ENCODE results near the gene MRPL51.
"Not testable (repeated sequence)": the region's sequence is repeated elsewhere in the genome, so short reads cannot be mapped to it uniquely, and the experiment has no call there.

MRPL51 gene

DNA sequence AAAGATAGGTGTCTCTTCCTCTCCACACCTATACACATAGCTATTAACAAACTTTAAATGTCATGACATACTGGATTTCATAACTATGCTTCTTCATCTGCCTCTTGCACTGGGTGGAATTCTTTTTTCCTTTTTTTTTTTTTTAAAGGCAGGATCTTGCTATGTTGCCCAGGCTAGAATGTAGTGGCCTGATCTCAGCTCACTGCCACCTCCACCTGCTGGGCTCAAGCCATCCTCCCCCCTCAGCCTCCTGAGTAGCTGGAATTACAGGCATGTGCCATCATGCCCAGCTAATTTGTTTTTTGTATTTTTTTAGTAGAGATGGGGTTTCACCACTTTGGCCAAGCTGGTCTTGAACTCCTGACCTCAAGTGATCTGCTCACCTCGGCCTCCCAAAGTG lies 4.8 kb downstream of the MRPL51 start:
- DNase-seq (ENCODE audit: low spot score) = no peak

DNA sequence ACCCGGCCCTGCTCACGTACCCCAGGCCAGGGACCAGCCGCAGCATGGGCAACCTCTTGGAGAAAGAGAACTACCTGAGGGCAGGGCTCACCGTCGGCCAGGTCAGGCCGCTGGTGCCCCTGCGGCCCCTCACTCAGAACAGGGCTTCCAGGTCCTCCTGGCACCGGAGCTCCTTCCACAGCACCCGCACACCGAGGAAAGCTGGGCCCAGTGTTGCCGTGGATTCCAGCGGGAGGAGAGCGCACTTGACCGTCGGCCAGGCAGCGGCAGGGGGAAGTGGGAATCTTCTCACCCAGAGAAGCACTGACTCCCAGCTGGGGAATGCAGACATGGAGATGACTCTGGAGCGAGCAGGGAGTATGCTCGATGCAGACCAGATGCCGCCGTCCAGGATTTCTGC lies 14.6 kb downstream of the MRPL51 start:
- DNase-seq (ENCODE audit: low spot score) = no peak

DNA sequence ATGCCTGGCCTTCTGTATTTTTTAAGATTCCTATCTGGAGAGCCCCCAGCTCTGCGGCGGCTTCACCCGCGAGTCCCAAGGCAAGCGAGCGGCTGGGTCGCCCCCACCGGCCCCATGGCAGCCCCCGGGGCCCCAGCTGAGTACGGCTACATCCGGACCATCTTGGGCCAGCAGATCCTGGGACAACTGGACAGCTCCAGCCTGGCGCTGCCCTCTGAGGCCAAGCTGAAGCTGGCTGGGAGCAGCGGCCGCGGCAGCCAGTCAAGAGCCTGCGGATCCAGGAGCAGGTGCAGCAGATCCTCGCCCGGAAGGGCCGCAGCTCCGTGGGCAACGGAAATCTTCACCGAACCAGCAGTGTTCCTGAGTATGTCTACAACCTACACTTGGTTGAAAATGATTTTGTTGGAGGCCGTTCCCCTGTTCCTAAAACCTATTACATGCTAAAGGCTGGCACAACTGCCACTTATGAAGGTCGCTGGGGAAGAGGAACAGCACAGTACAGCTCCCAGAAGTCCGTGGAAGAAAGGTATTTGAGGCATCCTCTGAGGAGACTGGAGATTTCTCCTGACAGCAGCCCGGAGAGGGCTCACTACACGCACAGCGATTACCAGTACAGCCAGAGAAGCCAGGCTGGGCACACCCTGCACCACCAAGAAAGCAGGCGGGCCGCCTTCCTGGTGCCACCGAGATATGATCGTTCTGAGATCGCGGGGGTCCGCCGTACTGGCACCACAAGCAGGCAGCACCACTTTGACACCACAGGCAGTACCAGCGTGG lies 15.3 kb downstream of the MRPL51 start:
- DNase-seq (ENCODE audit: low spot score) = not testable (repeated sequence)

DNA sequence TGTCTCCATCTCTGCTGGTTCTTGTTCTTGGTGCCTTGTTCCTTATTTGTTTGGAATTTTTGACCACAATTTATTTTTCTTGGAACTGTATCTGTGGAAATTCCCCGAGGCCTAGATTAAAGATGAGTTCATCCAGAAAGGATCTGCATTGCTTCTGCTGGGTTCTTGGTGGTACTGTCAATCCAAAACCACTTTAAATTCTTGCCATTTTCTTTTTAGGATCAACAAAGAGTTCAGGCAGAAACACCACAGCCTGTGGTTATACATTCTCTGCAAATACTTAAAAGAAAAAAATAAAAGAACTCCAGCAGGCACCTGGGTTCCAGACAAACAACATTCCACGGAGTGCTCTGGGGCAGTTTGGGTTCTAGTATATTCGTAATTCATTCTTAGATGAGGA lies 16.6 kb downstream of the MRPL51 start:
- DNase-seq (ENCODE audit: low spot score) = no peak

DNA sequence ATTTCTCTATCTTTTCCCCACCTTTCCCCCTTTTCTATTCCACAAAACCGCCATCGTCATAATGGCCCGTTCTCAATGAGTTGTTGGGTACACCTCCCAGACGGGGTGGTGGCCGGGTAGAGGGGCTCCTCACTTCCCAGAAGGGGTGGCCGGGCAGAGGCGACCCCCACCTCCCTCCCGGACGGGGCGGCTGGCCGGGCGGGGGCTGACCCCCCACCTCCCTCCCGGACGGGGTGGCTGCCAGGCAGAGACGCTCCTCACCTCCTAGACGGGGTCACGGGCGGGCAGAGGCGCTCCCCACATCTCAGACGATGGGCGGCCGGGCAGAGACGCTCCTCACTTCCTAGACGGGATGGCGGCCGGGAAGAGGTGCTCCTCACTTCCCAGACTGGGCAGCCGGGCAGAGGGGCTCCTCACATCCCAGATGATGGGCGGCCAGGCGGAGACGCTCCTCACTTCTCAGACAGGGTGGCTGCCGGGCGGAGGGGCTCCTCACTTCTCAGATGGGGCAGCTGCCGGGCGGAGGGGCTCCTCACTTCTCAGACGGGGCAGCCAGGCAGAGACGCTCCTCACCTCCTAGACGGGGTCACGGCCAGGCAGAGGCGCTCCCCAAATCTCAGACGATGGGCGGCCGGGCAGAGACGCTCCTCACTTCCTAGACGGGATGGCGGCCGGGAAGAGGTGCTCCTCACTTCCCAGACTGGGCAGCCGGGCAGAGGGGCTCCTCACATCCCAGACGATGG lies 17.7 kb downstream of the MRPL51 start:
- not testable (repeated sequence) for DNase-seq (ENCODE audit: low spot score)

DNA sequence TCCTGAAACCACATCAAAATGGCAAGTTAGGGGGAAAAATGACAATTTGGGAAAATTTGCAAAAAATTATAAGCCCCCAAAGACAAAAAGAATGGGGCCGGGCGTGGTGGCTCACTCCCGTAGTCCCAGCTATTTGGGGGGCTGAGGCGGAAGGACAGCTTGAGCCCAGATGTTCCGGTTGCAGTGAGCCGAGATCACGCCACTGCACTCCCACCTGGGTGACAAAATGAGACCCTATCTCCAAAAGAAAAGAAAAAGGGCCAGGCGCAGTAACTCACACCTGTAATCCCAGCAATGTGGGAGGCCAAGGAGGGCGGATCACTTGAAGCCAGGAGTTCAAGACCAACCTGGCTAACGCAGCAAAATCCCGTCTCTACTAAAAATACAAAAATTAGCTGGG lies 20.6 kb downstream of the MRPL51 start:
- DNase-seq (ENCODE audit: low spot score) = no peak

DNA sequence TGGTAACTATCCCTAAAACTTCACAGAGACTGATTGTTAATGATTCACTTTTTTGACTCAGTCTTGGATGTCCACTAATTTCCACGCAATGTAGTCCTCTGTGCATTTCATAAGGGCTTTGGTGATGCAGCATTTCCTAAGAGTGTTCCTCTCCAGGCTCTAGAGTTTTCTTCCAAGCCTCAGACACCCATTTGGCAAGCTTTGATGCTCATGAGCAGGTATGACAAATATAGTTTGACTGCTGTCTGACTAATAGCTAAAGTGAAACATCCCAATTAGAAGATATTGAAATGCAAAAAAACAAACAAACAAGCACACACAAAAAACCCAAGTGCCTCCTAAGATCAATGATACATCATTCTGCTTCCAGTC lies 21.1 kb downstream of the MRPL51 start:
- DNase-seq (ENCODE audit: low spot score) = no peak

DNA sequence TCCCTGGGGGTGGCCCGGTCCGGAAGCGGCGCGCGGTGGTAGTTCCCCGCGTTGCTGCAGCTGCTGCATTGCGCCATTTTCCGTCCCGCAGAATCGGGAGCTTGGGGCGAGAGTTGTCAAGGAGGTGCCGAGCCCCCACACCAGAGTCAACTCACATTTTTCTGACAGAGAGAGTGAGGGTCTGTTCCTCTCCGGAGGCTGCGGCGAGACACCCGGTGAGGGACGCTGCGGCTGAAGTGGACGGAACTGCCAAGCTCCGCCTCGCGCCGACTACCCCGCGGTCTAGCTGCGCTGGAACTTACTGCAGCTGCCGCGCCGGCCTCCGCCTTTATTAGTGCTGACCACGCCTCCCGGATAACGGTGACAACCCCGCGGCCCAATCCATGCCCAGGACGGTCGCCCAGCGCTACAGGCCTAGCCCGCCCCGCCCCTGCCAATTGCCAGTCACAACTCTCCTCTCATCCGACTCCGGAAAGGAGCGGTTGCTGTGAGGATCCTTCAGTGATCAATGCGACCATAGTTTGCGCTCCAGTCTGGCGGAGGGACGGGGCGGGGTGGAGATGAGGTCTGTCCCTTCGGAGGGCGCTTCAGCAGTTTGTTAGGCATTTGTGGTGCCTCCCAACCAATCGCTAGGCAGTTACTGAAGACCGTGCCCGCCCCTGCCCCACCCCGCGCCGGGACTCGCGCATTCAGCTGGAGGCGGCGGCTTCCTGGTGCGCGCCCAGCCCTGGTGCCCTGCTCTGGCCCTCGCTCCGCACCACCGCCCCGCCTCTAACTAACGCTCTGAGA lies 22.5 kb downstream of the MRPL51 start, which contains the start of gene VAMP1:
Gene VAMP1 (minus strand): TSS at position 303 of the 789 bp plus-strand sequence. CDS start 146 bp downstream, at position 157.
- peak; percentile 94 for DNase-seq (ENCODE audit: low spot score)

DNA sequence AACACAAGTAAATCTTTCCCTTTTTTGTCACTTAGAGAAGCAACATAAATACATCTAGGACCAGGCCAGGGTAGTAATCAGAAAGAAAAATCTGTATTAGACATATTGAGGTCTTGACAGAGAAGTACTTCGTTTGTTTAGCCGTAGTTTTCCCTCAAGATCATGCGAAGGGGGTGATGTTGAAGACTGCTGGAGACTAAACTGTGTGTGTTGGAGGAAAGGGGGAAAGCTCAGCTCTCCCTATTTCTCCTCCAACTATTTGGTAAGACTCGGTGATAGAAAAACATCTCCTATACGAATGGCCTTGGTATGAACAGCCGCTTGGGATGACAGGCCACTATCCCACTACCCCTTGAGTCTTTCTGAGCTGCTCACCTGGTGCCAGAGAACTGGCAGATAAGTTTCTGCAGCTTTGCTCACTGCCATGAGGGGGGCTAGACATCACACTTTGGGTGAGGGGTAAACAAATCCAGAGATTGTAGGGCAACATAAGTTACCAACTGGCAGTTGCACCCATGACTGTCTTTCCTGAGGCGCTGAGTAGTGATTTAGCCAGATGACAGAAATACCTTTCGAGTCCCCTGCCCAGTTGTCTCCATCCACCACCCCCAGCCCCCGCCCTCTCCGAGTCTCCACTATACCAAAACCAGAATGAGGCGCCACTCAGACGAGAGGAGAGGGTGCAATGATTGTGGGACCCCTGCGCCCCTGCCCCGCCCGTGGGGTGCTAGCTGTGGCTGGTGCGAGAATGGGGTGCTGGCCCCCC lies 23.3 kb downstream of the MRPL51 start:
- DNase-seq (ENCODE audit: low spot score) = peak; percentile 45

DNA sequence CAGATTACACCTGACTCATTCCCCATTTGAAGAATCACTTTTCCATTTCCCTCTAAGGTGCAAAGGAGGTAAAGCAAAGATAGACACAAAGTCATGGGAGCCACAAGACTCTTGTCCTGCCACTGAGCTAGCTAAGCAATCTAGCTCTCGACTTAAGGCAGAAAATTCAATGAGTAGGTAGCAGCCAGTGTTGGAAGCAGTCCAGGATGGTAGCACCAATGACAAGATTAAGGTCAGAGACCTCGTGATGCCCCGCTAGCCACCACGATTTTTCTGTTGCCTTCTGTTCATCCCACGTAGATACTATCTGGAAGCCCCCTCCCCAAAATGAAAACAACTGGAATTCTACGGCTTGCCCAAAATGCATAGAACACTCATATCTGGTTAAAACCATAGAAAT lies 24.0 kb downstream of the MRPL51 start:
- peak; percentile 38 for DNase-seq (ENCODE audit: low spot score)

DNA sequence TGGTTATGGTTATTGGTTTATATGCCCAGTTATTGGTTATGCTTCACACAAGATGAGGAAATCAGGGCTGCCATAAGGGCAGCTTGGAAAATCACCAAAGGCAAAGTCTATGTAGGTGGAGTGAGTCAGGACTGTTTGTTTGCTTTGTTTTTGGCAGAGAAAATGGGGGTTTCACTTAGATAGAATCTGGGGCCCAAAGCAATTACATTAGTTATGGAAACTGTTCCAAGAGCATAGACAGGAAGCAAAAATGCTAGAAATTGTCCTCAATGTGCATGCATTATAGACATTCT lies 24.8 kb downstream of the MRPL51 start:
- DNase-seq (ENCODE audit: low spot score) = no peak

DNA sequence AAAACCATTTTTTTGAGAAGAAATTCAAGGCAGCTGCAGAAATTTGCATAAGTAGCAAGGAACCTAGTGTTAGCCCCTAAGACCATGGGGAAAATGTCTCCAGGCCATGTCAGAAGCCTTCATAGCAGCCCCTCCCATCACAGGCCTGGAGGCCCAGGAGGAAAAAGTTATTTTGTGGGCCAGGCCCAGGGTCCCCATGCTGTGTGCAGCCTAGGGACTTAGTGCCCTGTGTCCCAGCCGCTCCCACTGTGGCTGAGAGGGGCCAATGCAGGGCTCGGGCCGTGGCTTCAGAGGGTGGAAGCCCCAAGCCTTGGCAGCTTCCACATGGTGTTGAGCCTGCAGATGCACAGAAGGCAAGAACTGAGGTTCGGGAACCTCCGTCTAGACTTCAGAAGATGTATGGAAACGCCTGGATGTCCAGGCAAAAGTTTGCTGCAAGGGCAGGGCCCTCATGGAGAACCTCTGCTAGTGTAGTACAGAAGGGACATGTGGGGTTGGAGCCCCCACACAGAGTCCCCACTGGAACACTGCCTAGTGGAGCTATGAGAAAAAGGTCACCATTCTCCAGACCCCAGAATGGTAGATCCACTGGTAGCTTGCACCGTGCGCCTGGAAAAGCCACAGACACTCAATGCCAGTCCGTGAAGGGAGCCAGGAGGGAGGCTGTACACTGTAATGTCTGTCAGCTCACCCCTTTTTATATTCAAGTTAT lies 25.3 kb downstream of the MRPL51 start:
- DNase-seq (ENCODE audit: low spot score) = not testable (repeated sequence)

DNA sequence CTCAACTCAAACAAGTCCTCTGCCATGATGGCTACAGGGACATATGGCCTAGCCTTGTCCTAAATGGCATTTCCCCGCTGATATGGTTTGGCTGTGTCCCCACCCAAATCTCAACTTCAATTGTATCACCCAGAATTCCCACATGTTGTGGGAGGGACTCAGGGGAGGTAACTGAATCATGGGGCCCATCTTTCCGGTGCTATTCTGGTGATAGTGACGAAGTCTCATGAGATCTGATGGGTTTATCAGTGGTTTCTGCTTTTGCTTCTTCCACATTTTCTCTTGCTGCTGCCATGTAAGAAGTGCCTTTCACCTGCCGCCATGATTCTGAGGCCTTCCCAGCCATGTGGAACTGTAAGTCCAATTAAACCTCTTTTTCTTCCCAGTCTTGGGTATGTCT lies 26.3 kb downstream of the MRPL51 start:
- not testable (repeated sequence) for DNase-seq (ENCODE audit: low spot score)

DNA sequence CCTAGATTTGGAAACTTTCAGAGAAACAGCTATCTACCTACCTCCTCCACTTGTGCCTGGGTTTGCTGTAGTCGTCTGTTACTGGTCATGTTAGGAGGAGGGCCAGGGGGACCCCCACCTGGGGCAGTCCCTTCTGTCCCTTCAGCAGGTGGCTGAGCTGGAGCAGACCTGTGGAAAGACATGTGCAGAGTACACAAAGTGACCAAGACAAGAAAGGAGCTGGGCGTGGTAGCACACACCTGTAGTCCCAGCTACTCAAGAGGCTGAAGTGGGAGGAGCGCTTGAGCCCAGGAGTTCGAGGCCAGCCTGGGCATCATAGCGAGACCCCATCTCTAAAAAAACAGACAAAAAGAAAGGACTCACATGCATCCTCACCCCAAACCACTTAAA lies 26.9 kb downstream of the MRPL51 start:
- DNase-seq (ENCODE audit: low spot score) = no peak

DNA sequence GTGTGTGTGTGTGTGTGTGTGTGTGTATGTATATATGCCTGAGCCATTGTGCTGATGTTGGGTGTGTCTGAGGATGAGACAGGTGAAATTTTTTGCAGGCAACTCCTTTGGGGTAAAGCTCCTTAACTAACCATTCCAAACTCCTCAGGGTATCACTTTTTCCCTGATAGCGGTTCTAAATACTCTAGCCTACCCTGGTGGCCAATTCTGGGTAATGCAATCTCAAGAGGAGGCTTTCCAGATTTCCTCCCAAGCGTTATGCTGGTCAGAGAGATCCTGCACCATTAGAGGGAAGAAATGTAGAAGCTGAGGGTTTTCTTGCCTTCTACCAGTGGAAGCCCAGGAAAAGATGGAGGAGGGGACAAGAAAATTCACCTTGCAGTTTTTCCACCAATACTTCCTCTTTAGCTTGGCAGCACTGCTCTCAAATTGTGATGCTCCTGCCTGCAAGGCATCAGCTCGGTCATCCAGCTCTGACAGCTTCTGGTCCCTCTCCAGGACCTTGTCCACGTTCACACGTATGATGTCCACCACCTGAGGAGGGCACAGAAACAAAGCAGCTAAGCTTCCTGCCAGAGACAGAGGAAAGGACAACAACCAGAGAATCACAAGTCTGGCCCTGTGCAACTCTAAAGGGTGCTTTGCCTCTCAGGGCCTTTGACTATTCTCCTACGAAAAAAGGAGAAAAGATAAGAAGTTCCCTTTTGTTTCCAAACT lies 27.4 kb downstream of the MRPL51 start:
- DNase-seq (ENCODE audit: low spot score) = peak; percentile 87

DNA sequence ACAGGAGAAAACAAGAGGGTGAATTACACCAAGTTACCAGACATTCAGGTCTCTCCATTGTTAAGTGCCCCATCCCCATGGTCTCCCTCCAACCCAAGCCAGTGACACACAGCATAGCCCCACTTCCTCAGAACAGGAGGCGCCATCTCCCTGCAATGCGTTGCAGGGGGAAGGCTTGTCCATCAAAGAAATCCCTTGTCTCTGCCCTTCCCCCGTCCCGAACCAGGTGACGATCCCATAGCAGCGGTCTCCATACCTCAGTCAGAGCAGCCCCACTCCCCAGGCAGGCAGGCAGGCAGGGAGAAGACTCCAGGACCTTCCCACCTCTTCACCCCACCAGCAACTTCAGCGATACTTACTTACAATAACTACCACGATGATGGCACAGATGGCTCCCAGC lies 28.5 kb downstream of the MRPL51 start:
- no peak for DNase-seq (ENCODE audit: low spot score)

DNA sequence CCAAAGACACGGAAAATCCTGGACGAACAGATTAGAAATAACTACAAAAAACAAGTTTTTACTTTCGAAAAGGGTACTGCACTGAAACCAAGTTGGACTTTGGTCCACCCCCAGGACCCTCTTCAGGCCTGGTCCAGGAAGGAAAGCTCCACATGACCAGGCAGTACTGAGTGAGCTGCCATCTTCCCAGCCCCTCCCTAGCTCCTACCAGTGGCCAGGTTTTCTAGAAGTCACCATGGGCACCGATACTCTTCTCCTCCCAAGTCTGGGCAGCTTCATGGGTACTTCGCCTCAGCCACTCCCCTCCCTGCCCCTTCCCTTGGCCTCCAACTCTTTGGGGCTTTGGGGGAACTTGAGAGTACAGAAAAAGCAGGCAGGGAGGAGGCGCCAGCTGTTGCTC lies 29.2 kb downstream of the MRPL51 start:
- DNase-seq (ENCODE audit: low spot score) = no peak

DNA sequence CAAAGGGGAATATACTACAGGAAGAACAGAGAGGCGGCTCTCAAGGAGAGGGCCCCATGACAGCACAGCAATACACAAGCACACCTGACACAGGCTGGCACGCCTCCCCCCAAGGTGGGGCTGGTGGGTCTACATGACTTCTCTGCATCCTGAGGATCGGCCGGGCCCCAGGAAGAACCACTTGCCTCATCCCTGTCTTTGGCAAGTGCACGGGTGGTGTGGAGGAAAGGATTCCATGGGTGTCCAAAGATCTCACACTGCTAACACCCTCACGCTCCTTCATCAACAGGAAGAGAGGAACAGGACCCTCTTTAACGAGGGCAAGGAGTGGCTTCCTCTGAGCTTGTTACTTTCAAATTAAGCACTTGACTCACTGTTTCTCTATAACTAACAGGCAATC lies 29.8 kb downstream of the MRPL51 start:
- no peak for DNase-seq (ENCODE audit: low spot score)

DNA sequence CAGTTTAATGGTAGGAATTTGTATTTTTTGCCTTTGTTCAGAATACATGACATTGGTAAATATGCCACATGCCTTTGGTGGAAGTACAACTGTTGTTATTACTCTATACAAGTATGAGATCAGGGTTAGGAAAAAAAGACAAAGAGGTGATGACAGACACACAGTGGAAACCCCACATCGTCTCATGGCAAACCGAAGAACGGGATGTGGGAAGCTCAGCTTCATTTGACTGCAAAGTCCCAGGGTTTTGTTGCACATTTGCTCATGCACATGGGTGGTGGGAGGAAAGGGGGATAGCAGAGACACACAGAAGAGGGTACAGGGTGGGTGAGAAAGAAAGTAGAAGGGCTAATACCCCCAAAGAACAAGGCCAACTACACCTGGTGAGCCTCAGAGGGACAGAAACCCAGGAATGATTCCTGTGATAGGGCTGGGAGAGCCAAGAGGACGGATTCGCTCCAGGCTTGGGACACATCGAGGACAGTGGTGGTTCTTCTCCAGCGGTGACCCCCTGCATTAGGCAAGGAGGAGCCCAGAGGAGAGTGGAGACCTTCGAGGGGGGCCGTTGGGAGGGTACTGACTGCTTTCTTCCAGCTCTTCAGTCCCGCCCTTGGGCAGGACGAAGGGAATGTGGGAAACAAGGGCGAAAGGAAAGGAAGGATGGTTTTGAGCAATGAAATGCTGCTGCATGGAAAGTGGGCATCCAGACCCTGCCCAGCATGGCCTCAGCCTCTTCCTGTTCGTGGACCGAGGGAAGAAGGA lies 30.6 kb downstream of the MRPL51 start:
- DNase-seq (ENCODE audit: low spot score) = no peak

Data from hematopoietic multipotent progenitor cell treated with erythropoietin and hydrocortisone succinate and interleukin-3 and kit ligand, for 17 days (in vitro differentiated cells).